Peyer's patch (tissue), 4 donors: ENCODE results near the gene STAC. TPM values are rescaled to one million over a fixed set of nuclear protein-coding genes. Genes with fewer than 3 reads are reported as not detected.
A peak's percentile ranks its signal among the peaks of the same experiment; 100 is the strongest.
"Not testable (repeated sequence)": the region's sequence is repeated elsewhere in the genome, so short reads cannot be mapped to it uniquely, and the experiment has no call there.

Experiments
- DNase-seq, 3 donors: peaks; one replicate each; pipeline ENCODE4 v3.0.0-alpha.2; 2017 to 2019
- H3K27ac ChIP-seq, 4 donors: fragments of 200-600 bp; sonication (generic); one replicate each; pipeline ENCODE4 v1.5.1; 2016 to 2019
- H3K27me3 ChIP-seq, 2 donors: fragments of 200-600 bp; sonication (generic); one replicate each; pipeline ENCODE4 v1.5.1; 2019
- H3K36me3 ChIP-seq, 3 donors: fragments of 200-600 bp; sonication (generic); one replicate each; pipeline ENCODE4 v1.5.1; 2016 to 2019
- H3K4me1 ChIP-seq, 4 donors: fragments of 200-600 bp; sonication (generic); one replicate each; pipeline ENCODE4 v1.5.1; 2016 to 2019
- H3K4me3 ChIP-seq, 4 donors: fragments of 200-600 bp; sonication (generic); 1 replicate in 3 of 4; 2 replicates in 1 of 4; pipeline ENCODE4 v1.5.1; 2016 to 2019; ENCODE audit warnings: mild to moderate bottlenecking in 1 of 4
- H3K9me3 ChIP-seq, 4 donors: fragments of 200-600 bp; sonication (generic); one replicate each; pipeline ENCODE4 v1.5.1; 2016 to 2019; ENCODE audit warnings: mild to moderate bottlenecking in 1 of 4
- CTCF ChIP-seq, 6 experiments: fragments of 450-650 bp in 4 of 6; fragments of 200-600 bp in 2 of 6; sonication (generic) in 1 of 6; IDR thresholded peaks; one replicate each; pipeline ENCODE4 v1.5.1; 2017 to 2019; ENCODE audit warnings: antibody characterized with exemption in 6 of 6, mild to moderate bottlenecking in 3 of 6, moderate library complexity in 1 of 6
- POLR2A ChIP-seq, 2 donors: fragments of 450-650 bp; IDR thresholded peaks; one replicate each; pipeline ENCODE4 v1.5.1; 2017; ENCODE audit warnings: antibody characterized with exemption in 2 of 2, mild to moderate bottlenecking in 2 of 2, moderate library complexity in 2 of 2
- total RNA-seq, 4 donors: library from RNA; depleted of rRNA; stranded (reverse); fragments of >200 nt; gene quantifications; one replicate each; pipeline ENCODE4 v1.1.0, GENCODE V29; 2016

STAC gene
- total RNA-seq, 4 donors from 2014 or later = not detected

GRCh38 chr3:36494461-36495109, 114.3 kb downstream of the STAC start:
- Histone ChIP-seq H3K27ac (no peak overlapping the region), H3K9me3 (no peaks in the 10 kb centered on the region), H3K4me1 (no peaks in the 10 kb centered on the region), H3K27me3 (no peaks in the 10 kb centered on the region), H3K4me3 (no peak overlapping the region), H3K36me3 (no peaks in the 10 kb centered on the region)
- TF ChIP-seq CTCF (IDR thresholded peaks at IDR 0.05) (no peak), POLR2A (IDR thresholded peaks at IDR 0.05) (no peak)
- DNase-seq = peak in 1 of 3 donors; percentile 46

- H3K36me3 ChIP-seq = no peaks in the 10 kb centered on the region
- TF ChIP-seq POLR2A (IDR thresholded peaks at IDR 0.05) (no peak), CTCF (IDR thresholded peaks at IDR 0.05) (no peak)
- H3K9me3 ChIP-seq = no peaks in the 10 kb centered on the region
- no peak overlapping the region for H3K27ac ChIP-seq
- H3K27me3 ChIP-seq = no peaks in the 10 kb centered on the region
- DNase-seq = no peak
- H3K4me3 ChIP-seq = no peak overlapping the region
- no peaks in the 10 kb centered on the region for H3K4me1 ChIP-seq
Measured at GRCh38 chr3:36496684-36497633, 116.7 kb downstream of the STAC start.

GRCh38 chr3:36500053-36500452, 119.7 kb downstream of the STAC start:
- H3K9me3 ChIP-seq, H3K36me3 ChIP-seq, H3K27me3 ChIP-seq, H3K4me1 ChIP-seq, DNase-seq, H3K27ac ChIP-seq, H3K4me3 ChIP-seq: not testable (repeated sequence)

GRCh38 chr3:36501616-36502015, 121.3 kb downstream of the STAC start:
- H3K27me3 ChIP-seq = no peaks in the 10 kb centered on the region
- no peak overlapping the region for H3K27ac ChIP-seq
- H3K4me1 ChIP-seq = no peaks in the 10 kb centered on the region
- H3K4me3 ChIP-seq = no peak overlapping the region
- TF ChIP-seq POLR2A (IDR thresholded peaks at IDR 0.05) (no peak), CTCF (IDR thresholded peaks at IDR 0.05) (no peak)
- H3K36me3 ChIP-seq = no peaks in the 10 kb centered on the region
- no peaks in the 10 kb centered on the region for H3K9me3 ChIP-seq
- DNase-seq = no peak

DNA sequence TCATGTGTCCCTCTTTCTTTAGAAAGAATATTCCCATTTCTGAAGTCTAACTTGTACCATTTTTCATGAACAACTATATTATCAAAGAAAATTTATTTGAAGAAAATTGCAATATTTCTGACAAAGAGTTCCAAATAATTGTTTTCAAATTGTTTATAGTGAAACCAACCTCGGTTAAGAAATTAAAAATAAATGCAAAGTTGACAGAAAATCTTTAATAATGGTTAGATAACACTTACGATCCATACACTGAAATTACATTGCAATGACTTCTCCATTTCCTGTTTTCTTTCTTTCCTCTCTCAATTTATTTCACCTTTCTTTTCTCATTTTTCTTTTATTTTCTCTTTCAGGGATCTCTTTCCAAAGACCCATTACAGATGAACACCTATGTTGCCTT, 125.1 kb downstream of the STAC start:
- Histone ChIP-seq H3K36me3 (no peaks in the 10 kb centered on the region), H3K4me3 (no peak overlapping the region), H3K27ac (no peak overlapping the region), H3K9me3 (no peaks in the 10 kb centered on the region), H3K4me1 (no peaks in the 10 kb centered on the region), H3K27me3 (no peaks in the 10 kb centered on the region)
- no peak for DNase-seq
- TF ChIP-seq POLR2A (IDR thresholded peaks at IDR 0.05) (no peak), CTCF (IDR thresholded peaks at IDR 0.05) (no peak)

- Histone ChIP-seq H3K27me3 (no peaks in the 10 kb centered on the region), H3K9me3 (no peaks in the 10 kb centered on the region), H3K27ac (no peak overlapping the region), H3K4me3 (no peak overlapping the region), H3K36me3 (no peaks in the 10 kb centered on the region), H3K4me1 (no peaks in the 10 kb centered on the region)
- DNase-seq = no peak
- TF ChIP-seq POLR2A (IDR thresholded peaks at IDR 0.05) (no peak), CTCF (IDR thresholded peaks at IDR 0.05) (no peak)
Measured at GRCh38 chr3:36511791-36512486, 131.6 kb downstream of the STAC start.
